Measurements from ENCODE around the gene DAG1.

- no peak for TF ChIP-seq CTCF (IDR thresholded peaks at IDR 0.05 in 8 of 11, conservative IDR thresholded peaks at IDR 0.05 in 3 of 11)
- no peak for TF ChIP-seq POLR2A (IDR thresholded peaks at IDR 0.05)
These were observed 15.0 kb upstream of the DAG1 start for GRCh38 chr3:49454898-49455681.
